SK-N-SH (cell line): ENCODE data around the gene SLC37A3.

ENCODE experiments used
- CTCF ChIP-seq: fragments of 200-600 bp; sonication (generic); IDR thresholded peaks from 2 replicates; pipeline ENCODE4 v1.6.1; 2017; ENCODE audit warnings: antibody characterized with exemption, mild to moderate bottlenecking, moderate library complexity
- FOXJ3 ChIP-seq: sonication (generic); formaldehyde crosslinking; IDR thresholded peaks from 2 replicates; pipeline ENCODE4 v1.5.1; 2020; ENCODE audit warnings: mild to moderate bottlenecking, missing genetic modification reagents
- GABPA ChIP-seq: IDR thresholded peaks from 2 replicates; pipeline ENCODE4 v1.4.0; 2012; ENCODE audit warnings: low read depth, mild to moderate bottlenecking
- MXI1 ChIP-seq: IDR thresholded peaks from 2 replicates; pipeline ENCODE4 v1.6.1; 2012; ENCODE audit warnings: mild to moderate bottlenecking, low read depth, low read length, improper control_type of control experiment
- POLR2AphosphoS5 ChIP-seq: IDR thresholded peaks from 2 replicates; pipeline ENCODE4 v1.6.1; 2012; ENCODE audit warnings: low read depth, low read length
- SMC3 ChIP-seq: IDR thresholded peaks from 2 replicates; pipeline ENCODE4 v1.6.1; 2012; ENCODE audit warnings: low read depth, low read length, improper control_type of control experiment
- TAF1 ChIP-seq: IDR thresholded peaks from 2 replicates; pipeline ENCODE4 v1.6.1; 2012; ENCODE audit warnings: low read depth, mild to moderate bottlenecking, low read length, moderate library complexity, borderline replicate concordance
- USF2 ChIP-seq: fragments of 150-350 bp; IDR thresholded peaks from 2 replicates; pipeline ENCODE4 v1.6.1; 2017; ENCODE audit warnings: antibody characterized with exemption, low read length, low read depth, borderline replicate concordance
- YY1 ChIP-seq: IDR thresholded peaks from 2 replicates; pipeline ENCODE4 v1.4.0; 2012; ENCODE audit warnings: low read depth, mild to moderate bottlenecking

DNA sequence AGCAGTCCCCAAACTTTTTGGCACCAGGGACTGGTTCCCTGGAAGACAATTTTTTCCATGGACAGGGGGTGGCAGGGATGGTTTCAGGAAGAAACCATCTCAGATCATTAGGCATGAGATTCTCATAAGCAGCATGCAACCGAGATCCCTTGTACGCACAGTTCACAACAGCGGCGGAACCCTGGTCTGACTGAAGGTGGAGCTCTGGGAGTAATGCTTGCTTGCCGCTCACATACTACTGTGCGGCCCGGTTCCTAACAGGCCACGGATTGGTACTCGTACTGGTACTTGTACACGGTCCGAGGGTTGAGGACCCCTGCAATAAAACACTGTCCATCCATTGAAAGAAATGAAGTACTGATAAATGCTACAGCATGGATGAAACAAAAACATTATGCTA is 48.1 kb upstream of the SLC37A3 start:
- TF ChIP-seq GABPA, result no peak
- no peak for TF ChIP-seq FOXJ3 (CRISPR knock-in tag)
- TF ChIP-seq POLR2AphosphoS5, result no peak
- TF ChIP-seq CTCF, result no peak
- no peak for TF ChIP-seq SMC3
- no peak for TF ChIP-seq MXI1
- TF ChIP-seq USF2, result no peak
- no peak for TF ChIP-seq YY1
- TF ChIP-seq TAF1, result no peak
